Common myeloid progenitor, CD34-positive (primary cell): ENCODE measurements around the gene MGAM2.
A peak's percentile ranks its signal among the peaks of the same experiment; 100 is the strongest.

ENCODE experiments used
- CTCF ChIA-PET: fragments of 350-600 bp; sonication (Branson Sonifier 250); formaldehyde crosslinking; loops from one replicate; lab custom pipeline; 2021; ENCODE audit warnings: antibody characterized with exemption; lab: Charles Lee
- POLR2A ChIA-PET: fragments of 350-600 bp; sonication (Branson Sonifier 250); formaldehyde crosslinking; loops from one replicate; lab custom pipeline; 2021; ENCODE audit warnings: antibody characterized with exemption; lab: Charles Lee
- DNase-seq, 3 donors: peaks; one replicate each; pipeline versions ENCODE4 v3.0.0 to v3.0.0-alpha.2; 2013
- H3K27ac ChIP-seq, 2 experiments: 1 replicate in 1 of 2; 2 replicates in 1 of 2; pipeline ENCODE4 v1.7.0; 2013; ENCODE audit warnings: inconsistent platforms in 2 of 2, low read length in 2 of 2, mild to moderate bottlenecking in 2 of 2, low read depth in 1 of 2, moderate library complexity in 1 of 2; ENCODE audit not compliant: severe bottlenecking in 2 of 2, insufficient read depth in 1 of 2, poor library complexity in 1 of 2
- H3K27me3 ChIP-seq, 5 experiments: replicated peaks in 2 of 5; 1 replicate in 3 of 5; 2 replicates in 2 of 5; pipeline versions ENCODE4 v1.6.1 to v1.7.0; 2013; ENCODE audit warnings: low read length in 4 of 5, mild to moderate bottlenecking in 2 of 5, moderate library complexity in 2 of 5, inconsistent platforms in 1 of 5; ENCODE audit not compliant: insufficient read depth in 5 of 5, control insufficient read depth in 4 of 5
- H3K36me3 ChIP-seq, 4 experiments: 1 replicate in 2 of 4; 2 replicates in 2 of 4; pipeline versions ENCODE4 v1.6.1 to v1.7.0; 2013; ENCODE audit warnings: low read length in 3 of 4, control low read depth in 1 of 4, mild to moderate bottlenecking in 1 of 4; ENCODE audit not compliant: control insufficient read depth in 4 of 4, insufficient read depth in 4 of 4
- H3K4me1 ChIP-seq, 4 experiments: 1 replicate in 3 of 4; 2 replicates in 1 of 4; pipeline versions ENCODE4 v1.6.1 to v1.7.1; 2013; ENCODE audit warnings: low read length in 3 of 4, mild to moderate bottlenecking in 3 of 4, control low read depth in 1 of 4, inconsistent platforms in 1 of 4, moderate library complexity in 1 of 4; ENCODE audit not compliant: control insufficient read depth in 4 of 4, insufficient read depth in 4 of 4; ENCODE audit errors: control extremely low read depth in 1 of 4
- H3K4me3 ChIP-seq, 7 experiments: 1 replicate in 4 of 7; 2 replicates in 3 of 7; pipeline versions ENCODE4 v1.5.1 to v1.7.0; 2013; ENCODE audit warnings: mild to moderate bottlenecking in 7 of 7, low read length in 6 of 7, moderate library complexity in 6 of 7, inconsistent platforms in 2 of 7, low read depth in 2 of 7, control low read depth in 1 of 7; ENCODE audit not compliant: insufficient read depth in 4 of 7, control insufficient read depth in 1 of 7; ENCODE audit errors: extremely low read depth in 1 of 7
- H3K9me3 ChIP-seq, 5 experiments: 1 replicate in 4 of 5; 2 replicates in 1 of 5; pipeline versions ENCODE4 v1.6.1 to v1.7.1; 2013; ENCODE audit warnings: low read length in 4 of 5, mild to moderate bottlenecking in 2 of 5, inconsistent platforms in 1 of 5, low read depth in 1 of 5, moderate library complexity in 1 of 5; ENCODE audit not compliant: control insufficient read depth in 4 of 5, insufficient read depth in 2 of 5; ENCODE audit errors: control extremely low read depth in 1 of 5
- WGBS: methylation state at CpG from one replicate; pipeline ENCODE4 v1.1.5; 2013; ENCODE audit not compliant: insufficient coverage; 5-methylcytosine and 5-hydroxymethylcytosine counted together

The MGAM2 gene

GRCh38 chr7:142228537-142229104, 117.1 kb downstream of the MGAM2 start:
- no peak for DNase-seq
- WGBS: no CpG with 5 or more reads among the region's 1 CpG
- POLR2A ChIA-PET: interaction anchor here (0.5 kb wide), 1 partner anchor 232 kb away, joined by 3 read pairs; no protein-coding TSS in a partner anchor

GRCh38 chr7:142231716-142232115, 120.2 kb downstream of the MGAM2 start:
- DNase-seq: peak; percentile 11 to 42 (median 36)
- peaks cover 0 to 2% (median 0%) of the 10 kb centered on the region in 5 experiments for H3K27me3 ChIP-seq
- 50% methylated on average over 5 of the region's 7 CpGs for WGBS
- no peaks in the 10 kb centered on the region for H3K4me1 ChIP-seq
- H3K36me3 ChIP-seq: no peaks in the 10 kb centered on the region
- peaks cover 0 to 3% (median 0%) of the 10 kb centered on the region in 5 experiments for H3K9me3 ChIP-seq
- CTCF ChIA-PET: interaction anchor here (1.0 to 1.5 kb wide), 3 partner anchors 13 to 46 kb away, joined by 3 read pairs; no protein-coding TSS in a partner anchor
- no peak overlapping the region for H3K27ac ChIP-seq
- no peak overlapping the region for H3K4me3 ChIP-seq
- POLR2A ChIA-PET: no interaction called here

More at GRCh38 chr7:142228537-142229104, 117.1 kb downstream of the MGAM2 start:
- H3K4me1 ChIP-seq: no peaks in the 10 kb centered on the region
- H3K27me3 ChIP-seq: peaks cover 0 to 5% (median 0%) of the 10 kb centered on the region in 5 experiments
- H3K36me3 ChIP-seq: no peaks in the 10 kb centered on the region
- H3K4me3 ChIP-seq: no peak overlapping the region
- no peaks in the 10 kb centered on the region for H3K9me3 ChIP-seq
- CTCF ChIA-PET: interaction anchor here (1.1 kb wide), 1 partner anchor 9 kb away, joined by 4 read pairs; no protein-coding TSS in a partner anchor
- H3K27ac ChIP-seq: no peak overlapping the region

GRCh38 chr7:142240546-142240945, 129.0 kb downstream of the MGAM2 start:
- ChIA-PET POLR2A (no interaction called here), CTCF (no interaction called here)
- peak in 2 of 3 donors; percentile 18 to 42 for DNase-seq
- Histone ChIP-seq H3K36me3 (no peaks in the 10 kb centered on the region), H3K27me3 (no peaks in the 10 kb centered on the region), H3K27ac (no peak overlapping the region), H3K4me1 (peaks cover 0 to 6% (median 3%) of the 10 kb centered on the region in 4 experiments), H3K4me3 (no peak overlapping the region), H3K9me3 (peaks cover 0 to 3% (median 0%) of the 10 kb centered on the region in 5 experiments)
- 40% methylated on average over 1 of the region's 4 CpGs for WGBS

GRCh38 chr7:142243823-142244222, 132.3 kb downstream of the MGAM2 start:
- ChIA-PET CTCF (no interaction called here), POLR2A (no interaction called here)
- H3K4me1 ChIP-seq: peaks cover 0 to 6% (median 3%) of the 10 kb centered on the region in 4 experiments
- 98% methylated on average over 6 of the region's 10 CpGs for WGBS
- no peak for DNase-seq
- H3K4me3 ChIP-seq: no peak overlapping the region
- H3K9me3 ChIP-seq: no peaks in the 10 kb centered on the region
- H3K27me3 ChIP-seq: no peaks in the 10 kb centered on the region
- no peak overlapping the region for H3K27ac ChIP-seq
- no peaks in the 10 kb centered on the region for H3K36me3 ChIP-seq

GRCh38 chr7:142248166-142249160, 136.9 kb downstream of the MGAM2 start:
- no peaks in the 10 kb centered on the region for H3K36me3 ChIP-seq
- WGBS: 98% methylated on average over 5 of the region's 7 CpGs
- no peak overlapping the region for H3K4me3 ChIP-seq
- H3K4me1 ChIP-seq: no peaks in the 10 kb centered on the region
- H3K9me3 ChIP-seq: no peaks in the 10 kb centered on the region
- no peak for DNase-seq
- no peaks in the 10 kb centered on the region for H3K27me3 ChIP-seq
- POLR2A ChIA-PET: no interaction called here
- CTCF ChIA-PET: interaction anchor here (0.7 to 0.8 kb wide), 2 partner anchors 13 to 1111 kb away, joined by 3 read pairs; no protein-coding TSS in a partner anchor
- H3K27ac ChIP-seq: no peak overlapping the region

- H3K9me3 ChIP-seq: no peaks in the 10 kb centered on the region
- no peak for DNase-seq
- H3K36me3 ChIP-seq: no peaks in the 10 kb centered on the region
- ChIA-PET CTCF (no interaction called here), POLR2A (no interaction called here)
- no peaks in the 10 kb centered on the region for H3K27me3 ChIP-seq
- H3K4me3 ChIP-seq: no peak overlapping the region
- H3K4me1 ChIP-seq: no peaks in the 10 kb centered on the region
- no peak overlapping the region for H3K27ac ChIP-seq
Observed at GRCh38 chr7:142249918-142250317, 138.4 kb downstream of the MGAM2 start.

- 100% methylated on average over 1 of the region's 2 CpGs for WGBS
- no peak overlapping the region for H3K27ac ChIP-seq
- POLR2A ChIA-PET: no interaction called here
- CTCF ChIA-PET: no interaction called here
- no peaks in the 10 kb centered on the region for H3K27me3 ChIP-seq
- no peaks in the 10 kb centered on the region for H3K36me3 ChIP-seq
- DNase-seq: no peak
- H3K4me3 ChIP-seq: no peak overlapping the region
- H3K4me1 ChIP-seq: no peaks in the 10 kb centered on the region
- H3K9me3 ChIP-seq: no peaks in the 10 kb centered on the region
Observed at GRCh38 chr7:142250705-142251104, 139.2 kb downstream of the MGAM2 start.
